Nephron (organoid): Measurements from ENCODE around the gene EFEMP2.

Experiments used
- H3K27ac Mint-ChIP-seq, 3 experiments: 2 replicates each; pipeline ENCODE4 v1.8.0; 2020; ENCODE audit warnings: mixed read lengths in 3 of 3, mild to moderate bottlenecking in 2 of 3, moderate library complexity in 1 of 3
- H3K27me3 Mint-ChIP-seq: 2 replicates; pipeline ENCODE4 v1.8.0; 2021; ENCODE audit warnings: low read depth, mild to moderate bottlenecking, moderate library complexity, mixed read lengths
- H3K36me3 Mint-ChIP-seq: 2 replicates; pipeline ENCODE4 v1.8.0; 2020; ENCODE audit warnings: low read depth, mixed read lengths
- H3K4me1 Mint-ChIP-seq: 2 replicates; pipeline ENCODE4 v1.8.0; 2020; ENCODE audit warnings: mixed read lengths
- H3K4me3 Mint-ChIP-seq, 3 experiments: 2 replicates each; pipeline ENCODE4 v1.8.0; 2020; ENCODE audit warnings: mild to moderate bottlenecking in 3 of 3, mixed read lengths in 3 of 3, moderate library complexity in 2 of 3
- H3K9me3 Mint-ChIP-seq: 2 replicates; pipeline ENCODE4 v1.8.0; 2020; ENCODE audit warnings: mixed read lengths
- CTCF ChIP-seq, 3 experiments: fragments of 200-600 bp; sonication (generic); IDR thresholded peaks; one replicate each; pipeline ENCODE4 v1.5.0; 2021; ENCODE audit warnings: antibody characterized with exemption in 3 of 3; ENCODE audit not compliant: unreplicated experiment in 3 of 3

The EFEMP2 gene

GRCh38 chr11:65866509-65867283, 5.9 kb downstream of the EFEMP2 start:
- peaks cover 38% of the 10 kb centered on the region for H3K36me3 Mint-ChIP-seq
- H3K4me3 Mint-ChIP-seq = peak overlapping the region in 1 of 3 experiments; percentile 23
- H3K4me1 Mint-ChIP-seq = peaks cover 8% of the 10 kb centered on the region
- no peak for TF ChIP-seq CTCF (IDR thresholded peaks at IDR 0.05; ENCODE audit: unreplicated experiment in 3 of 3)
- no peaks in the 10 kb centered on the region for H3K9me3 Mint-ChIP-seq
- no peak overlapping the region for H3K27ac Mint-ChIP-seq
- no peaks in the 10 kb centered on the region for H3K27me3 Mint-ChIP-seq

GRCh38 chr11:65865550-65866172, 6.9 kb downstream of the EFEMP2 start:
- Mint-ChIP-seq H3K4me1 (peaks cover 8% of the 10 kb centered on the region), H3K4me3 (no peak overlapping the region), H3K27ac (no peak overlapping the region), H3K27me3 (no peaks in the 10 kb centered on the region), H3K36me3 (peaks cover 37% of the 10 kb centered on the region), H3K9me3 (no peaks in the 10 kb centered on the region)
- TF ChIP-seq CTCF (IDR thresholded peaks at IDR 0.05; ENCODE audit: unreplicated experiment in 3 of 3) = no peak

GRCh38 chr11:65864706-65865471, 7.7 kb downstream of the EFEMP2 start:
- H3K27ac Mint-ChIP-seq = no peak overlapping the region
- H3K27me3 Mint-ChIP-seq = no peaks in the 10 kb centered on the region
- H3K4me1 Mint-ChIP-seq = peaks cover 9% of the 10 kb centered on the region
- H3K4me3 Mint-ChIP-seq = peak overlapping the region in 1 of 3 experiments; percentile 21
- peaks cover 34% of the 10 kb centered on the region for H3K36me3 Mint-ChIP-seq
- no peak for TF ChIP-seq CTCF (IDR thresholded peaks at IDR 0.05; ENCODE audit: unreplicated experiment in 3 of 3)
- H3K9me3 Mint-ChIP-seq = no peaks in the 10 kb centered on the region

- no peak for TF ChIP-seq CTCF (IDR thresholded peaks at IDR 0.05; ENCODE audit: unreplicated experiment in 3 of 3)
- Mint-ChIP-seq H3K27me3 (no peaks in the 10 kb centered on the region), H3K4me1 (peaks cover 10% of the 10 kb centered on the region), H3K9me3 (no peaks in the 10 kb centered on the region), H3K4me3 (no peak overlapping the region), H3K27ac (no peak overlapping the region), H3K36me3 (peaks cover 34% of the 10 kb centered on the region)
These were observed 8.5 kb downstream of the EFEMP2 start for GRCh38 chr11:65863889-65864705.

GRCh38 chr11:65862941-65863888, 9.4 kb downstream of the EFEMP2 start:
- Mint-ChIP-seq H3K4me1 (peaks cover 14% of the 10 kb centered on the region), H3K27ac (no peak overlapping the region), H3K9me3 (no peaks in the 10 kb centered on the region), H3K36me3 (peaks cover 33% of the 10 kb centered on the region), H3K4me3 (peak overlapping the region; percentile 52 to 93 (median 79)), H3K27me3 (no peaks in the 10 kb centered on the region)
- TF ChIP-seq CTCF (IDR thresholded peaks at IDR 0.05; ENCODE audit: unreplicated experiment in 3 of 3) = no peak
